ENCODE measurements around the gene C10orf90. TPM values are rescaled to one million over a fixed set of nuclear protein-coding genes. Genes with fewer than 3 reads are reported as not detected.

Gene C10orf90
- total and polyA plus RNA-seq, 5 donors: 0.22 TPM; not detected in 4

- Histone ChIP-seq H3K27me3 (ENCODE audit: control insufficient read depth, insufficient read depth) (no peaks in the 10 kb centered on the region), H3K4me1 (ENCODE audit: control insufficient read depth, insufficient read depth, low read length) (no peaks in the 10 kb centered on the region), H3K4me3 (ENCODE audit: low read length) (no peak overlapping the region), H3K9me3 (ENCODE audit: control insufficient read depth, low read length) (no peaks in the 10 kb centered on the region), H3K27ac (ENCODE audit: low read length) (no peak overlapping the region)
- no peak for ATAC-seq
- no peak for DNase-seq
- 70% methylated on average over 3 of the region's 3 CpGs for WGBS
- intact Hi-C loops (cut with DNase I): no loop called here
Observed at GRCh38 chr10:126398383-126398743, 272.1 kb downstream of the C10orf90 start.

GRCh38 chr10:126397640-126398382, 272.7 kb downstream of the C10orf90 start:
- 77% methylated on average over 4 of the region's 4 CpGs for WGBS
- DNase-seq: no peak
- H3K27ac ChIP-seq (ENCODE audit: low read length): no peak overlapping the region
- no peaks in the 10 kb centered on the region for H3K4me1 ChIP-seq (ENCODE audit: control insufficient read depth, insufficient read depth, low read length)
- intact Hi-C loops (cut with DNase I): no loop called here
- H3K27me3 ChIP-seq (ENCODE audit: control insufficient read depth, insufficient read depth): no peaks in the 10 kb centered on the region
- ATAC-seq: no peak
- no peaks in the 10 kb centered on the region for H3K9me3 ChIP-seq (ENCODE audit: control insufficient read depth, low read length)
- no peak overlapping the region for H3K4me3 ChIP-seq (ENCODE audit: low read length)

- no peaks in the 10 kb centered on the region for H3K4me1 ChIP-seq (ENCODE audit: control insufficient read depth, insufficient read depth, low read length)
- 90% methylated on average over 3 of the region's 3 CpGs for WGBS
Observed at GRCh38 chr10:126397156-126397555, 273.3 kb downstream of the C10orf90 start.

DNA sequence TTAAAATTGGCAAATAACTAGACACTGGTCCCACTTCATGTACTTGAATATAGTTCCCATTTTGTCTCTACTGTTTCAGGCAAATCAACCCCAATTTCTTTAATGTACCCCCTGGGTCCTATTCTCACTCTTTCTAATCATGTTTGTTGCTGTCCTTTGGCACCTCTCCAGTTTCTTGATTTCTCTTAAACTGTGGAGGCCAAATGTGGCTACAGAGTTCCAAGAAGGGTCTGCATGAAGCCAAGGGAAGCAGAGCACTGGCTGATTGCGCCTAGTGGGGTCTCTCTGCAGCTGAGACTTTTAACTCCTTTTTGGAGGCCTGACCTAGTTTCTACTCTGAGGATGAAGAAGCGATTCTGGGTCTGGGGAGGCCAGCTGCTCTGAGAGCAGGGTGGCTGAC, 275.5 kb downstream of the C10orf90 start:
- 79% methylated on average over 2 of the region's 2 CpGs for WGBS
- no peak for ATAC-seq
- DNase-seq: no peak
- H3K9me3 ChIP-seq (ENCODE audit: control insufficient read depth, low read length): no peaks in the 10 kb centered on the region
- H3K4me3 ChIP-seq (ENCODE audit: low read length): no peak overlapping the region
- H3K27me3 ChIP-seq (ENCODE audit: control insufficient read depth, insufficient read depth): no peaks in the 10 kb centered on the region
- intact Hi-C loops (cut with DNase I): no loop called here
- no peaks in the 10 kb centered on the region for H3K4me1 ChIP-seq (ENCODE audit: control insufficient read depth, insufficient read depth, low read length)
- no peak overlapping the region for H3K27ac ChIP-seq (ENCODE audit: low read length)

More at GRCh38 chr10:126397156-126397555, 273.3 kb downstream of the C10orf90 start:
- intact Hi-C loops (cut with DNase I): no loop called here
- H3K27ac ChIP-seq (ENCODE audit: low read length): no peak overlapping the region
- H3K9me3 ChIP-seq (ENCODE audit: control insufficient read depth, low read length): no peaks in the 10 kb centered on the region
- ATAC-seq: no peak
- DNase-seq: no peak
- H3K27me3 ChIP-seq (ENCODE audit: control insufficient read depth, insufficient read depth): no peaks in the 10 kb centered on the region
- no peak overlapping the region for H3K4me3 ChIP-seq (ENCODE audit: low read length)

- intact Hi-C loops (cut with DNase I): no loop called here
- ATAC-seq (no peak), DNase-seq (no peak)
- H3K27ac ChIP-seq (ENCODE audit: low read length): no peak overlapping the region
- no peaks in the 10 kb centered on the region for H3K27me3 ChIP-seq (ENCODE audit: control insufficient read depth, insufficient read depth)
- H3K4me1 ChIP-seq (ENCODE audit: control insufficient read depth, insufficient read depth, low read length): no peaks in the 10 kb centered on the region
- no peak overlapping the region for H3K4me3 ChIP-seq (ENCODE audit: low read length)
- WGBS: 88% methylated on average over 4 of the region's 4 CpGs
- no peaks in the 10 kb centered on the region for H3K9me3 ChIP-seq (ENCODE audit: control insufficient read depth, low read length)
Observed at GRCh38 chr10:126393076-126393475, 277.4 kb downstream of the C10orf90 start.

GRCh38 chr10:126392469-126392868, 278.0 kb downstream of the C10orf90 start:
- H3K27ac ChIP-seq (ENCODE audit: low read length): no peak overlapping the region
- no peaks in the 10 kb centered on the region for H3K9me3 ChIP-seq (ENCODE audit: control insufficient read depth, low read length)
- no peaks in the 10 kb centered on the region for H3K27me3 ChIP-seq (ENCODE audit: control insufficient read depth, insufficient read depth)
- H3K4me3 ChIP-seq (ENCODE audit: low read length): no peak overlapping the region
- H3K4me1 ChIP-seq (ENCODE audit: control insufficient read depth, insufficient read depth, low read length): peaks cover 2% of the 10 kb centered on the region
- ATAC-seq (no peak), DNase-seq (no peak)
- 89% methylated on average over 8 of the region's 8 CpGs for WGBS
- intact Hi-C loops (cut with DNase I): no loop called here

DNA sequence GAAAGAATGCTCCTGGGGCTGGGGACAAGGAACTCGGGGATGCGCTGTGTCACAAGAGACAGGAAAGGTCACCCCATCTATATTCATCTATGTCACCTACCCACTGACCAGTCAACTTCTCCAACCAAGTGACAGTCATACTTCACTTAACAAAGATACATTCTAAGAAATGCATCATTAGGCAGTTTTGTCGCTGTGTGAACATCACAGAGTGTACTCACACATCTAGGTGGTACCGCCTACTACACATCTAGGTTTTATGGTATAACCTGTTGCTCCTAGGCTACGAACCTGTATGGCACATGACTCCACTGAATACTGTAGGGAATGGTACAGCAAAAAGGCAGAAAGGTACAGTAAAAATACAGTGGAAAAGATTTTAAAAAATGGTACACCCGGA, 278.4 kb downstream of the C10orf90 start:
- no peak overlapping the region for H3K27ac ChIP-seq (ENCODE audit: low read length)
- WGBS: 91% methylated on average over 6 of the region's 6 CpGs
- no peak for DNase-seq
- no peaks in the 10 kb centered on the region for H3K27me3 ChIP-seq (ENCODE audit: control insufficient read depth, insufficient read depth)
- intact Hi-C loops (cut with DNase I): no loop called here
- no peak overlapping the region for H3K4me3 ChIP-seq (ENCODE audit: low read length)
- H3K4me1 ChIP-seq (ENCODE audit: control insufficient read depth, insufficient read depth, low read length): peaks cover 2% of the 10 kb centered on the region
- H3K9me3 ChIP-seq (ENCODE audit: control insufficient read depth, low read length): no peaks in the 10 kb centered on the region
- no peak for ATAC-seq

GRCh38 chr10:126391192-126391885, 279.2 kb downstream of the C10orf90 start:
- peak in 1 of 2 donors; percentile 47 for ATAC-seq
- WGBS: 26% methylated on average over 9 of the region's 9 CpGs

DNA sequence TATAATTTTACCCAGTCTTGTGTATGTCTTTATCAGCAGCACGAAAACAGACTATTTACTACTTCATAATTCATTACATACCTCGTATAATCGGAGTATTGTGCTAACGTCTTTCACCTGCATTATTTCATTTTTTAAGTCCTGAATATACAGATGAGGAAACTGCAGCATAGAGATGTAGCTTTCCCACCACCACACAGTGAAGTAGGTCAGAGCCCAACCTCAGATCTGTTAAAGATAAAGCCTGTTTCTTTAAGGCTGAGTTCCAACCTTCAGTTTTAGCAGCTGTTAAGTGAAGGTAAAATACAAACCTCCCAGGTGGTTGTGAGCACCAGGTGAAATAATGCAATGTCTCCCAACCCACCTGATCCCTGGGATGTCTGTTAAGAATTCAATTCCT, 280.2 kb downstream of the C10orf90 start:
- no peak for ATAC-seq
- peaks cover 3% of the 10 kb centered on the region for H3K27me3 ChIP-seq (ENCODE audit: control insufficient read depth, insufficient read depth)
- peaks cover 2% of the 10 kb centered on the region for H3K4me1 ChIP-seq (ENCODE audit: control insufficient read depth, insufficient read depth, low read length)
- H3K4me3 ChIP-seq (ENCODE audit: low read length): no peak overlapping the region
- 94% methylated on average over 4 of the region's 4 CpGs for WGBS
- no peak overlapping the region for H3K27ac ChIP-seq (ENCODE audit: low read length)
- intact Hi-C loops (cut with DNase I): no loop called here
- DNase-seq: no peak
- H3K9me3 ChIP-seq (ENCODE audit: control insufficient read depth, low read length): no peaks in the 10 kb centered on the region

More at GRCh38 chr10:126391192-126391885, 279.2 kb downstream of the C10orf90 start:
- Histone ChIP-seq H3K27me3 (ENCODE audit: control insufficient read depth, insufficient read depth) (peaks cover 3% of the 10 kb centered on the region), H3K4me1 (ENCODE audit: control insufficient read depth, insufficient read depth, low read length) (peaks cover 2% of the 10 kb centered on the region), H3K4me3 (ENCODE audit: low read length) (no peak overlapping the region), H3K27ac (ENCODE audit: low read length) (no peak overlapping the region), H3K9me3 (ENCODE audit: control insufficient read depth, low read length) (no peaks in the 10 kb centered on the region)
- intact Hi-C loops (cut with DNase I): no loop called here
- peak in 2 of 3 donors; percentile 20 to 32 for DNase-seq

DNA sequence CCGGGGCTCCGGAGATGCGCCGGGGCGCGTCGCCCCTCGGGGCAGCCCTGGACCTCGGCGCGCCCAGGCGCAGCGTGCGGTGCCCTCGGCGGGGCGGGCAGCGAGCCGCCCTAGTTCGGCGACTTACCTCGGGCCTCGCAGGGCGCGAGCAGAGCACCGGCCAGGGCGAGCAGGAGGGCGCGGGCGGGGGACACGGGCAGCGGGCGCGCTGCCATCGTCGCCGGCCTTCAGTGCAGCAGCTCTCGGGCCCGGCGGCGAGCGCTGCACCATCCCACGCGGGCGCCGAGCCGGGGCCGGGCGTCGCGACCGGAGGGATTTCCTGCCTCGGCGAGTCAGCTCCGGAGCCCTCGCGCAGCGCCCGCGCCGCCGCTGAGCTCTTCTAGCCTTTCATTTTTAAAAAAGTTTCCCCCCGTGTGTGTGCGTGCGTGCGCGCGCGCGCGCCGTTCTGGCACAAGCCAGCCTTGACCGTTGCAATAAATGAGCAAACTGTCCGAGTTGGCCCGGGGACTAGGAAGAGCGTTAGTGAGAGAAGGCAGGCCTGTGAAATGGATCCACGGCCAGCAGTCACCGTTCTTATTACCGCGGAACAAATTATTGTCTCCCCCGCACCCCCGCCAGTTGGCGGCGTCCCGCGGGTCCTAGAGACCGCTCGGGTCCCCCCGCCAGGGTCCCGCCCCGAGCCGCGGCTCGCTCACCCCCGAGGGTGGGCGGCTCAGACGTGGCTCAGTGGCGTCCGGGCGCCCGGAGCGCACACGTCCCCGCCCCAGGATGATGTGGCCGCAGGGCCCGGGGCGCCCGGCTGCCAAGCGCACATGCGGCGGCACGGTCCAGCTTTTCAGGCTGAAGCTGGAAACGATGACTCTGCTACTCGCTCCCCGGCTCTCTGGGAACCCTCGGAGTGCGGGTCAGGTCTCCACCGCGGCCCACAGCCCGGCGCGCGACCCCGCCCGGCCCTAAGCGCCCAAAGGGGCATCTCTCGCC, 282.3 kb downstream of the C10orf90 start, which contains the start of gene ADAM12:
TSS of gene ADAM12 (minus strand) at position 547 of the 981 bp plus-strand sequence. CDS start at position 215, 332 bp downstream.
- intact Hi-C loops (cut with DNase I): loop anchor here (2.0 to 10.0 kb wide), 2 partner anchors 403 to 405 kb away; no protein-coding TSS in a partner anchor
- H3K9me3 ChIP-seq (ENCODE audit: control insufficient read depth, low read length): no peaks in the 10 kb centered on the region
- DNase-seq: peak; percentile 67 to 84 (median 79)
- H3K4me3 ChIP-seq (ENCODE audit: low read length): peak within 1 kb of the TSS; percentile 54
- peak; percentile 68 to 80 for ATAC-seq
- no peak within 1 kb of the TSS for H3K27ac ChIP-seq (ENCODE audit: low read length)
- peaks cover 2% of the 10 kb centered on the region for H3K4me1 ChIP-seq (ENCODE audit: control insufficient read depth, insufficient read depth, low read length)
- 6% methylated on average over 127 of the region's 127 CpGs for WGBS
- peaks cover 3% of the 10 kb centered on the region for H3K27me3 ChIP-seq (ENCODE audit: control insufficient read depth, insufficient read depth)

All from right cardiac atrium (tissue), 5 donors.